Keratinocyte (primary cell): ENCODE measurements around the gene SKAP1. TPM values are rescaled to one million over a fixed set of nuclear protein-coding genes. Genes with fewer than 3 reads are reported as not detected.

Experiments used
- DNase-seq: peaks from one replicate; pipeline ENCODE4 v3.0.0-alpha.2; 2011; ENCODE audit warnings: low read depth, missing footprints, low spot score
- FAIRE-seq: peaks from 2 replicates; lab custom pipeline; 2011; peaks lifted over from hg19 to GRCh38; lab: Jason Lieb, UNC
- H2AFZ ChIP-seq: 2 replicates; pipeline ENCODE4 v1.6.0; 2012; ENCODE audit warnings: low read length, control low read depth, inconsistent platforms; ENCODE audit not compliant: control insufficient read depth
- H3K27ac ChIP-seq: 2 replicates; pipeline ENCODE4 v1.5.1; 2011; ENCODE audit warnings: low read length; ENCODE audit not compliant: control insufficient read depth, insufficient read depth
- H3K27me3 ChIP-seq: 3 replicates; pipeline ENCODE4 v1.6.0; 2011; ENCODE audit warnings: low read length; ENCODE audit not compliant: control insufficient read depth, insufficient read depth; ENCODE audit errors: extremely low read depth
- H3K36me3 ChIP-seq, 2 experiments: 2 replicates in 1 of 2; 3 replicates in 1 of 2; pipeline ENCODE4 v1.5.1; 2011; ENCODE audit warnings: low read length in 2 of 2, mild to moderate bottlenecking in 1 of 2; ENCODE audit not compliant: control insufficient read depth in 2 of 2, insufficient read depth in 2 of 2; ENCODE audit errors: extremely low read depth in 1 of 2
- H3K4me1 ChIP-seq: 3 replicates; pipeline ENCODE4 v1.5.1; 2011; ENCODE audit warnings: low read length; ENCODE audit not compliant: control insufficient read depth, insufficient read depth; ENCODE audit errors: extremely low read depth
- H3K4me2 ChIP-seq: 3 replicates; pipeline ENCODE4 v1.6.0; 2011; ENCODE audit warnings: low read depth, low read length; ENCODE audit not compliant: control insufficient read depth, insufficient read depth; ENCODE audit errors: extremely low read depth
- H3K4me3 ChIP-seq, 3 experiments: fragments of 200-600 bp in 1 of 3; sonication (generic) in 1 of 3; 2 replicates in 2 of 3; 3 replicates in 1 of 3; pipeline ENCODE4 v1.5.1; 2011 to 2016; ENCODE audit warnings: low read length in 3 of 3, mild to moderate bottlenecking in 3 of 3, control low read depth in 2 of 3, inconsistent platforms in 1 of 3, low read depth in 1 of 3, mixed read lengths in 1 of 3, mixed run types in 1 of 3, moderate library complexity in 1 of 3; ENCODE audit not compliant: control insufficient read depth in 2 of 3, insufficient read depth in 2 of 3; ENCODE audit errors: extremely low read depth in 1 of 3
- H3K79me2 ChIP-seq: 2 replicates; pipeline ENCODE4 v1.6.0; 2012; ENCODE audit warnings: low read length; ENCODE audit not compliant: control insufficient read depth, insufficient read depth
- H3K9ac ChIP-seq: 3 replicates; pipeline ENCODE4 v1.6.0; 2011; ENCODE audit warnings: low read length; ENCODE audit not compliant: control insufficient read depth, insufficient read depth; ENCODE audit errors: extremely low read depth
- H3K9me1 ChIP-seq: 3 replicates; pipeline ENCODE4 v1.6.0; 2011; ENCODE audit warnings: low read length; ENCODE audit not compliant: control insufficient read depth, insufficient read depth; ENCODE audit errors: extremely low read depth
- H3K9me3 ChIP-seq: 2 replicates; pipeline ENCODE4 v1.5.1; 2012; ENCODE audit warnings: low read depth, low read length; ENCODE audit not compliant: control insufficient read depth
- H4K20me1 ChIP-seq: 3 replicates; pipeline ENCODE4 v1.6.0; 2011; ENCODE audit warnings: low read length; ENCODE audit not compliant: control insufficient read depth, insufficient read depth; ENCODE audit errors: extremely low read depth
- EZH2 ChIP-seq: IDR thresholded peaks from one replicate; pipeline ENCODE4 v1.6.1; 2012; ENCODE audit warnings: inconsistent platforms, mild to moderate bottlenecking, low read length, moderate library complexity
- dilution Hi-C: fragments of 300-500 bp; cut with MboI; formaldehyde crosslinking; loops from one replicate; pipeline ENCODE4 v1.7.0; 2020; ENCODE audit warnings: low sequenced_read_pairs; ENCODE audit not compliant: extremely low pct_ligation_motif_present
- polyA plus RNA-seq, 5 experiments: library from polyadenylated mRNA; depleted of rRNA in 3 of 5; stranded (reverse) in 3 of 5; stranded (forward) in 1 of 5; unstranded in 1 of 5; fragments of >200 nt; gene quantifications; 1 replicate in 1 of 5; 2 replicates in 3 of 5; 3 replicates in 1 of 5; pipeline versions ENCODE4 v1.2.1 to v1.2.3, GENCODE V29; 2011 to 2012; ENCODE audit warnings: missing spikeins in 2 of 5, low read depth in 1 of 5, low replicate concordance in 1 of 5
- TF ChIP-seq, protein P1 (sequence below), 3 experiments: IDR thresholded peaks in 1 of 3; conservative IDR thresholded peaks in 1 of 3; optimal IDR thresholded peaks in 1 of 3; 2 replicates in 2 of 3; 3 replicates in 1 of 3; pipeline versions ENCODE3 to v1.5.1; 2011; ENCODE audit warnings: low read length in 3 of 3, mild to moderate bottlenecking in 3 of 3, moderate library complexity in 2 of 3, control low read depth in 1 of 3, inconsistent platforms in 1 of 3; ENCODE audit not compliant: insufficient read depth in 2 of 3; ENCODE audit errors: extremely low read depth in 1 of 3

The SKAP1 gene
- polyA plus RNA-seq, 1 donor (not counting 4 experiments of a cell fraction or from before 2014, with no cell fraction given), result not detected

DNA sequence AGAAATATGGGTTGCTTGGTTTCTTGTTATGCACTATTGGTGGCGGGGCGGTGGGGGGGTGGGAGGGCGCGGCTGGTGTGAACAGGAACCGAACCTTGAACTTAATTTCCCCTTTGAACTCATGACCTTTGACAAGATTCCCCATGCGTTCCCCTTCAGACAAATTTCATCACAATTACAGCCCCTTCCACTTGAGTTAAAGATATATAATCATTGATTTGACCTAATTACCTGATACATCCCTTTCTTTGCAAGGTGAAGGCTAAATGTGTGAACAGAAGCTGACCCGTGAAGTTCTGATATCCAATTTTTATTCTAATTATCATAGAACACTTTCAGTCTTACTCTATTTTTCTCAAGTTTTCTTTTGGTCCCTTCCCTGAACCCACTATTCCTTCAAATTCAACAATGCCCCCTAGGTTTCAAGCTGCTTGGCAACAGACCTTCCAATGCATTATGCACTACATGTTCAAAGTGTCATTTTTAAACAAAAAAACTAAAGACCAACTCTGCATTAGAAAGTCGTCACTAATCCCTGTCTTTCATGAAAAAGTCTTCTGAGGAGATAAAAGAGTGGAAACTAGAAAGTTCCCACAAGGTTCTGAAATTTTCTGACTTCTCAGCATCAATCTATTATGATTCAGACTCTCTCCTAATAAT is 116.8 kb downstream of the SKAP1 start:
- Histone ChIP-seq H3K27me3 (peaks cover 42% of the 10 kb centered on the region), H3K27ac (no peak overlapping the region), H3K4me2 (no peak overlapping the region), H2AFZ (no peak overlapping the region), H3K4me1 (no peaks in the 10 kb centered on the region), H3K9ac (no peak overlapping the region), H4K20me1 (no peaks in the 10 kb centered on the region), H3K36me3 (no peaks in the 10 kb centered on the region), H3K9me3 (no peaks in the 10 kb centered on the region), H3K9me1 (no peaks in the 10 kb centered on the region), H3K79me2 (no peaks in the 10 kb centered on the region), H3K4me3 (no peak overlapping the region)
- DNase-seq, result no peak
- dilution Hi-C loops, result no loop called here
- TF ChIP-seq, protein P1, sequence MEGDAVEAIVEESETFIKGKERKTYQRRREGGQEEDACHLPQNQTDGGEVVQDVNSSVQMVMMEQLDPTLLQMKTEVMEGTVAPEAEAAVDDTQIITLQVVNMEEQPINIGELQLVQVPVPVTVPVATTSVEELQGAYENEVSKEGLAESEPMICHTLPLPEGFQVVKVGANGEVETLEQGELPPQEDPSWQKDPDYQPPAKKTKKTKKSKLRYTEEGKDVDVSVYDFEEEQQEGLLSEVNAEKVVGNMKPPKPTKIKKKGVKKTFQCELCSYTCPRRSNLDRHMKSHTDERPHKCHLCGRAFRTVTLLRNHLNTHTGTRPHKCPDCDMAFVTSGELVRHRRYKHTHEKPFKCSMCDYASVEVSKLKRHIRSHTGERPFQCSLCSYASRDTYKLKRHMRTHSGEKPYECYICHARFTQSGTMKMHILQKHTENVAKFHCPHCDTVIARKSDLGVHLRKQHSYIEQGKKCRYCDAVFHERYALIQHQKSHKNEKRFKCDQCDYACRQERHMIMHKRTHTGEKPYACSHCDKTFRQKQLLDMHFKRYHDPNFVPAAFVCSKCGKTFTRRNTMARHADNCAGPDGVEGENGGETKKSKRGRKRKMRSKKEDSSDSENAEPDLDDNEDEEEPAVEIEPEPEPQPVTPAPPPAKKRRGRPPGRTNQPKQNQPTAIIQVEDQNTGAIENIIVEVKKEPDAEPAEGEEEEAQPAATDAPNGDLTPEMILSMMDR (optimal IDR thresholded peaks at IDR 0.05 in 1 of 3, IDR thresholded peaks at IDR 0.05 in 1 of 3, conservative IDR thresholded peaks at IDR 0.05 in 1 of 3; ENCODE audit: extremely low read depth in 1 of 3, insufficient read depth in 2 of 3, low read length in 3 of 3), result no peak
- no peak for TF ChIP-seq EZH2
- FAIRE-seq, result no peak

DNA sequence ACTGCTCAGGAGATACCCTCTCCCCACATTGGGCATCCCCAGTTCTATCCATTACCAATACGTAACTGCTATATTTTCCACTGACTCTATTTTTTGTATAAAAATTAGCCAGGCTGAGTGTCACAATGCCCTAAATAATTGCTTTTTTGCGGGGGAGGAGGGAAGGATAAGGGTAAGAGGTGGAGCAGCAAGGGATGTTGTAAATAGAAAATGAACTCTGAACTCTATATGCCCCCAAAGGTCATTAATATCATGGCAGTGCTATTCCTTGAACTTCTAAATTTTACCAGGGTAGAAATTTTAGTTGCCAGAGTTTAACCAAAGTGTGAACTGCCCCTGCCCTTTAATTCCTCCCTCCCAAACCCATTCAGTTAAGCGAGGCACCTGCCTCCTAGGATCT is 118.7 kb downstream of the SKAP1 start:
- no peak overlapping the region for H3K4me3 ChIP-seq
- no peak overlapping the region for H3K27ac ChIP-seq
- dilution Hi-C loops, result no loop called here

More for the DNA sequence above, 118.7 kb downstream of the SKAP1 start:
- no peak for FAIRE-seq
- Histone ChIP-seq H3K4me1 (no peaks in the 10 kb centered on the region), H3K4me2 (no peak overlapping the region), H3K9me3 (no peaks in the 10 kb centered on the region), H3K9ac (no peak overlapping the region), H2AFZ (no peak overlapping the region), H3K36me3 (no peaks in the 10 kb centered on the region), H3K9me1 (no peaks in the 10 kb centered on the region), H3K79me2 (no peaks in the 10 kb centered on the region), H3K27me3 (peaks cover 47% of the 10 kb centered on the region), H4K20me1 (no peaks in the 10 kb centered on the region)
- TF ChIP-seq EZH2, result no peak
- TF ChIP-seq, protein P1 (optimal IDR thresholded peaks at IDR 0.05 in 1 of 3, IDR thresholded peaks at IDR 0.05 in 1 of 3, conservative IDR thresholded peaks at IDR 0.05 in 1 of 3; ENCODE audit: extremely low read depth in 1 of 3, insufficient read depth in 2 of 3, low read length in 3 of 3), result no peak
- no peak for DNase-seq
